Smooth muscle cell (in vitro differentiated cells): ENCODE results near the gene MCM8. TPM values are rescaled to one million over a fixed set of nuclear protein-coding genes. Genes with fewer than 3 reads are reported as not detected.

Experiments used
- DNase-seq: peaks from one replicate; lab custom pipeline; 2025; ENCODE audit not compliant: unreplicated experiment; lab: John Stamatoyannopoulos, UW
- H2AFZ ChIP-seq: fragments of 200-600 bp; sonication (generic); 2 replicates; pipeline ENCODE4 v1.6.0; 2016; ENCODE audit warnings: antibody characterized with exemption, low read depth, mild to moderate bottlenecking
- H3F3A ChIP-seq: fragments of 200-600 bp; sonication (generic); 2 replicates; pipeline ENCODE4 v1.6.0; 2017; ENCODE audit warnings: antibody characterized with exemption, low read depth
- H3K27ac ChIP-seq: fragments of 200-600 bp; sonication (generic); 2 replicates; pipeline ENCODE4 v1.5.1; 2016; ENCODE audit warnings: low read depth, mild to moderate bottlenecking
- H3K27me3 ChIP-seq: fragments of 200-600 bp; sonication (generic); 2 replicates; pipeline ENCODE4 v1.6.1; 2016; ENCODE audit warnings: low read depth, mild to moderate bottlenecking
- H3K36me3 ChIP-seq: fragments of 200-600 bp; sonication (generic); 2 replicates; pipeline ENCODE4 v1.5.1; 2016; ENCODE audit warnings: low read depth
- H3K4me1 ChIP-seq: fragments of 200-600 bp; sonication (generic); 2 replicates; pipeline ENCODE4 v1.5.1; 2016; ENCODE audit warnings: low read depth
- H3K4me2 ChIP-seq: fragments of 200-600 bp; sonication (generic); 2 replicates; pipeline ENCODE4 v1.6.0; 2016; ENCODE audit warnings: mild to moderate bottlenecking
- H3K4me3 ChIP-seq: fragments of 200-600 bp; sonication (generic); 2 replicates; pipeline ENCODE4 v1.5.1; 2016; ENCODE audit warnings: mild to moderate bottlenecking
- H3K79me2 ChIP-seq: fragments of 200-600 bp; sonication (generic); 2 replicates; pipeline ENCODE4 v1.6.0; 2016; ENCODE audit warnings: low read depth, mild to moderate bottlenecking
- H3K9ac ChIP-seq: fragments of 200-600 bp; sonication (generic); 2 replicates; pipeline ENCODE4 v1.6.0; 2016; ENCODE audit warnings: low read depth
- H3K9me3 ChIP-seq: fragments of 200-600 bp; sonication (generic); replicated peaks from 2 replicates; pipeline ENCODE4 v1.5.1; 2016; ENCODE audit warnings: low read depth
- H4K20me1 ChIP-seq: fragments of 200-600 bp; sonication (generic); 2 replicates; pipeline ENCODE4 v1.6.0; 2016; ENCODE audit warnings: low read depth
- CTCF ChIP-seq: fragments of 200-600 bp; sonication (generic); IDR thresholded peaks from 2 replicates; pipeline ENCODE4 v1.5.1; 2017; ENCODE audit warnings: borderline replicate concordance, mild to moderate bottlenecking, antibody characterized with exemption; ENCODE audit not compliant: insufficient read depth, poor library complexity, severe bottlenecking
- WGBS: methylation state at CpG from one replicate; pipeline ENCODE4 v1.1.7; 2016; ENCODE audit warnings: low lambda C conversion rate; 5-methylcytosine and 5-hydroxymethylcytosine counted together
- polyA plus RNA-seq: library from polyadenylated mRNA; unstranded; fragments of >200 nt; fragmentation: Nextera tagmentation; extraction: Ambion mirVana; gene quantifications from 2 replicates; pipeline ENCODE4 v1.2.1, GENCODE V29; 2016
- total RNA-seq: library from RNA; depleted of rRNA; stranded (reverse); fragments of >200 nt; gene quantifications from 2 replicates; pipeline ENCODE4 v1.2.3, GENCODE V29; 2014

MCM8 gene
- total and polyA plus RNA-seq, 2 experiments from 2014 or later = 2.8 to 5.5 TPM

- no peaks in the 10 kb centered on the region for H4K20me1 ChIP-seq
- no peaks in the 10 kb centered on the region for H3K4me1 ChIP-seq
- peaks cover 10% of the 10 kb centered on the region for H3K36me3 ChIP-seq
- no peak overlapping the region for H3K4me3 ChIP-seq
- no peak overlapping the region for H3K9ac ChIP-seq
- H3F3A ChIP-seq = no peaks in the 10 kb centered on the region
- H2AFZ ChIP-seq = no peak overlapping the region
- 97% methylated on average over 3 of the region's 3 CpGs for WGBS
- no peak for TF ChIP-seq CTCF
- no peak overlapping the region for H3K27ac ChIP-seq
- no peaks in the 10 kb centered on the region for H3K9me3 ChIP-seq
- no peak overlapping the region for H3K4me2 ChIP-seq
- no peaks in the 10 kb centered on the region for H3K79me2 ChIP-seq
- DNase-seq = no peak
- H3K27me3 ChIP-seq = no peaks in the 10 kb centered on the region
Measured at GRCh38 chr20:5936238-5936637, 14.2 kb upstream of the MCM8 start.

- H3K27ac ChIP-seq = no peak overlapping the region
- 88% methylated on average over 6 of the region's 6 CpGs for WGBS
Measured at GRCh38 chr20:5938456-5939029, 11.9 kb upstream of the MCM8 start.

GRCh38 chr20:5945963-5946362, 4.5 kb upstream of the MCM8 start:
- WGBS = 83% methylated on average over 3 of the region's 3 CpGs
- TF ChIP-seq CTCF = no peak
- peaks cover 27% of the 10 kb centered on the region for H3K79me2 ChIP-seq
- peaks cover 17% of the 10 kb centered on the region for H3K36me3 ChIP-seq
- no peaks in the 10 kb centered on the region for H4K20me1 ChIP-seq
- no peak overlapping the region for H3K4me3 ChIP-seq
- H3K9ac ChIP-seq = no peak overlapping the region
- H2AFZ ChIP-seq = no peak overlapping the region
- H3K4me1 ChIP-seq = peaks cover 7% of the 10 kb centered on the region
- H3K27me3 ChIP-seq = no peaks in the 10 kb centered on the region
- DNase-seq = no peak
- H3K27ac ChIP-seq = no peak overlapping the region
- no peaks in the 10 kb centered on the region for H3F3A ChIP-seq
- no peaks in the 10 kb centered on the region for H3K9me3 ChIP-seq
- no peak overlapping the region for H3K4me2 ChIP-seq

More at GRCh38 chr20:5938456-5939029, 11.9 kb upstream of the MCM8 start:
- Histone ChIP-seq H4K20me1 (no peaks in the 10 kb centered on the region), H3K4me3 (no peak overlapping the region), H3F3A (no peaks in the 10 kb centered on the region), H3K36me3 (peaks cover 24% of the 10 kb centered on the region), H3K4me2 (no peak overlapping the region), H3K4me1 (no peaks in the 10 kb centered on the region), H3K79me2 (no peaks in the 10 kb centered on the region), H3K9ac (no peak overlapping the region), H3K9me3 (no peaks in the 10 kb centered on the region), H2AFZ (no peak overlapping the region), H3K27me3 (no peaks in the 10 kb centered on the region)
- DNase-seq = no peak
- TF ChIP-seq CTCF = no peak

- TF ChIP-seq CTCF = no peak
- H3F3A ChIP-seq = no peaks in the 10 kb centered on the region
- H3K9me3 ChIP-seq = no peaks in the 10 kb centered on the region
- H2AFZ ChIP-seq = no peak overlapping the region
- H3K79me2 ChIP-seq = peaks cover 40% of the 10 kb centered on the region
- H3K9ac ChIP-seq = no peak overlapping the region
- no peak for DNase-seq
- 94% methylated on average over 6 of the region's 6 CpGs for WGBS
- no peaks in the 10 kb centered on the region for H4K20me1 ChIP-seq
- H3K4me1 ChIP-seq = peaks cover 13% of the 10 kb centered on the region
- no peaks in the 10 kb centered on the region for H3K27me3 ChIP-seq
- no peak overlapping the region for H3K27ac ChIP-seq
- peaks cover 10% of the 10 kb centered on the region for H3K36me3 ChIP-seq
- H3K4me2 ChIP-seq = no peak overlapping the region
- H3K4me3 ChIP-seq = no peak overlapping the region
Measured at GRCh38 chr20:5947276-5947675, 3.2 kb upstream of the MCM8 start.
